Measurements from ENCODE around the gene FAM3D. TPM values are rescaled to one million over a fixed set of nuclear protein-coding genes. Genes with fewer than 3 reads are reported as not detected.

Gene FAM3D
- total RNA-seq, 1 experiment from 2014 or later: 0.32 TPM

GRCh38 chr3:58630076-58630709 lies 36.4 kb downstream of the FAM3D start:
- no peak overlapping the region for H3K4me3 ChIP-seq (replicated peaks in 1 of 2; ENCODE audit: low read depth in 1 of 2, low read length in 2 of 2)
- H3K4me1 ChIP-seq (ENCODE audit: control insufficient read depth in 1 of 2, insufficient read depth in 2 of 2, low read length in 2 of 2): peaks cover 0 to 3% of the 10 kb centered on the region in 2 experiments; a peak in 1 of 4 replicates
- ChIA-PET POLR2A (no interaction called here), RAD21 (ENCODE audit: low non-redundant PET in 1 of 2, low total read pairs in 2 of 2, uncharacterized antibody in 2 of 2, unreplicated experiment in 2 of 2) (interaction anchor here (0.6 to 1.2 kb wide), 5 partner anchors 45 to 315 kb away, joined by 3 to 6 read pairs (median 4); no protein-coding TSS in a partner anchor), CTCF (interaction anchor here (0.9 to 3.2 kb wide), 15 partner anchors 9 to 442 kb away, joined by 3 to 53 read pairs (median 6); partner anchors contain the start of genes HTD2, KCTD6 and RPP14)
- H3K9me3 ChIP-seq (ENCODE audit: control insufficient read depth in 1 of 2, insufficient read depth in 1 of 2, low read depth in 1 of 2, low read length in 2 of 2): no peaks in the 10 kb centered on the region
- TF ChIP-seq RAD21 (IDR thresholded peaks at IDR 0.05; ENCODE audit: low read depth) (peak; percentile 96), EGR1 (IDR thresholded peaks at IDR 0.05; ENCODE audit: low read depth) (no peak), ATF3 (IDR thresholded peaks at IDR 0.05) (no peak), CBX3 (IDR thresholded peaks at IDR 0.05; ENCODE audit: low read depth) (no peak), CTCF (IDR thresholded peaks at IDR 0.05 in 2 of 3, conservative IDR thresholded peaks at IDR 0.05 in 1 of 3; ENCODE audit: borderline replicate concordance in 1 of 3, insufficient read depth in 1 of 3, low read depth in 2 of 3, low read length in 2 of 3) (peak; percentile 82 to 92 (median 89))
- no peaks in the 10 kb centered on the region for H3K36me3 ChIP-seq (ENCODE audit: control insufficient read depth in 1 of 2, insufficient read depth in 2 of 2, low read length in 2 of 2)
- no peak overlapping the region for H3K27ac ChIP-seq (ENCODE audit: low read depth, low read length)
- H3K9ac ChIP-seq (ENCODE audit: low read length): no peak overlapping the region
- no peaks in the 10 kb centered on the region for H3K9me2 ChIP-seq (ENCODE audit: insufficient read depth)
- intact Hi-C loops (cut with micrococcal nuclease): loop anchor here (1.0 to 5.0 kb wide), 4 partner anchors 62 to 324 kb away; partner anchors contain the start of genes HTD2 and RPP14
- H4K20me1 ChIP-seq (ENCODE audit: insufficient read depth): no peaks in the 10 kb centered on the region
- no peaks in the 10 kb centered on the region for H3K27me3 ChIP-seq (ENCODE audit: insufficient read depth, low read length)
- ATAC-seq (peak; percentile 93), DNase-seq (ENCODE audit: low read depth, low spot score) (peak; percentile 29)
- BruUV-seq (replicated peaks): no TSS peak
- peak overlapping the region; percentile 17; the same call in 1 of the 2 replicates for H3K4me2 ChIP-seq (ENCODE audit: low read length)
- peak overlapping the region; percentile 81 for H2AFZ ChIP-seq (ENCODE audit: low read depth, low read length, poor library complexity, severe bottlenecking)
- no peaks in the 10 kb centered on the region for H3K79me2 ChIP-seq (ENCODE audit: insufficient read depth, low read length)
